ENCODE results near the gene F7.

F7 gene

DNA sequence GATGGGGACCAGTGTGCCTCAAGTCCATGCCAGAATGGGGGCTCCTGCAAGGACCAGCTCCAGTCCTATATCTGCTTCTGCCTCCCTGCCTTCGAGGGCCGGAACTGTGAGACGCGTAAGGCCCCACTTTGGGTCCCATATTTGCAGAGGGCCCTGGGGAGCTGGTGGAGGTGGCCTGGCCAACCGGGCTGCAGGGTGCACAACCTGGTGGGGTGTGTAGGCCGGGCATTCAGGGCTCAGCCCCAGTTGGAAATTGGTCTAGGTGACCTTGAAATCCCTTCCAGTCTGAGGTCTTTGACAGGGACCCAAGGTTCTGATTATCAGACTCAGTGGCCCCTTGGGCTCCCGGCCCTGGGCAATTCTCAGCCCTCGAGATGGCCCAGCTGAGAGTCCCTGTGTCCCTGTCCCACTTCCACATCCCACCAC is 8.3 kb downstream of the F7 start:
- H3K36me3 ChIP-seq (replicated peaks), result no peaks in the 10 kb centered on the region
- DNase-seq, result no peak
- TF ChIP-seq, protein P1, sequence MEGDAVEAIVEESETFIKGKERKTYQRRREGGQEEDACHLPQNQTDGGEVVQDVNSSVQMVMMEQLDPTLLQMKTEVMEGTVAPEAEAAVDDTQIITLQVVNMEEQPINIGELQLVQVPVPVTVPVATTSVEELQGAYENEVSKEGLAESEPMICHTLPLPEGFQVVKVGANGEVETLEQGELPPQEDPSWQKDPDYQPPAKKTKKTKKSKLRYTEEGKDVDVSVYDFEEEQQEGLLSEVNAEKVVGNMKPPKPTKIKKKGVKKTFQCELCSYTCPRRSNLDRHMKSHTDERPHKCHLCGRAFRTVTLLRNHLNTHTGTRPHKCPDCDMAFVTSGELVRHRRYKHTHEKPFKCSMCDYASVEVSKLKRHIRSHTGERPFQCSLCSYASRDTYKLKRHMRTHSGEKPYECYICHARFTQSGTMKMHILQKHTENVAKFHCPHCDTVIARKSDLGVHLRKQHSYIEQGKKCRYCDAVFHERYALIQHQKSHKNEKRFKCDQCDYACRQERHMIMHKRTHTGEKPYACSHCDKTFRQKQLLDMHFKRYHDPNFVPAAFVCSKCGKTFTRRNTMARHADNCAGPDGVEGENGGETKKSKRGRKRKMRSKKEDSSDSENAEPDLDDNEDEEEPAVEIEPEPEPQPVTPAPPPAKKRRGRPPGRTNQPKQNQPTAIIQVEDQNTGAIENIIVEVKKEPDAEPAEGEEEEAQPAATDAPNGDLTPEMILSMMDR (IDR thresholded peaks at IDR 0.05; ENCODE audit: low read depth, low read length, missing control alignments), result no peak
- in situ Hi-C loops (cut with HindIII; ENCODE audit: low pct_ligation_motif_present, low sequenced_read_pairs), result no loop called here
- H3K27me3 ChIP-seq (replicated peaks), result peaks cover 20% of the 10 kb centered on the region
- H3K4me3 ChIP-seq (ENCODE audit: low read depth, low read length), result no peak overlapping the region
- H3K27ac ChIP-seq, result no peak overlapping the region

DNA sequence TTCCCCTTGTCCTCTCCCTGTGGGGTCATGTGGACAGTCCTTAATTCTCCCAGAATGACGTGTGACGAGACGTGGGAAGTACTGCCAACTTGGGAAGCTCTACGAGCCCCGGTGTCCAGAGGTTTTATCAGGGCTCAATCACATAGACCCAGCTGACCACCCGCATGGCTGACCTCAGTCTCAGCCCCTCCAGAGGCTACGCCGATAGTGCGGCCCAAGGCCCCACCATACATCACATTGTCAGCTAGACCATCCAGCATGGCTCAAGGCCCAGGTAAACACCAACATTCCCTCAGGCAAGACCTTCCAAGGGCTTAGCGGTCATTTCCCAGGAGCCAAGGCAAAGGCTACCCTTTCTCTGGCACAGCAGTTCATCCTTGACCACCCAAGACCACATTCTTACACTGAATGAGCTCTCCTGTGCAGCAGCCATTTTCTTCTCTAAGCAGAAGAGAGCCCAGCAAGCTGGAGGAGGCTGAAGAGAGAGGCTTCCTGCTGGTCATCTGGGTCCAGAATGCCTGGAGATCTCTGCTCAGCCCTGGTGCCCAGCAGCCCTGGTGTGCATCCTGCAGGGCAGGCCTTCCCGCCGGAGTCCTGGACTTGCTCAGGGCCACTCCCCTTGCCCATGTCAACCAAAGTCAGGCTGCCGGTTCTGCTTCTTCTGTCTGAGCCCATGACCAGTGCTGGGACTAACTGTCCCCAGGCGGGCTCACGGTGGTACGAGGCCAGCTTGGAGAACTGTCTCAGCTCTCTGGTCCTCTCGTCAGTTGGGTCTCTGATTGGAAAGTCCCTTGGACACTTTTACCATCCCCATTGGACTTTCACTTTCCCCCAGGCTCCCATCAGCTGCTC is 9.1 kb downstream of the F7 start:
- H3K27me3 ChIP-seq (replicated peaks), result peaks cover 13% of the 10 kb centered on the region

DNA sequence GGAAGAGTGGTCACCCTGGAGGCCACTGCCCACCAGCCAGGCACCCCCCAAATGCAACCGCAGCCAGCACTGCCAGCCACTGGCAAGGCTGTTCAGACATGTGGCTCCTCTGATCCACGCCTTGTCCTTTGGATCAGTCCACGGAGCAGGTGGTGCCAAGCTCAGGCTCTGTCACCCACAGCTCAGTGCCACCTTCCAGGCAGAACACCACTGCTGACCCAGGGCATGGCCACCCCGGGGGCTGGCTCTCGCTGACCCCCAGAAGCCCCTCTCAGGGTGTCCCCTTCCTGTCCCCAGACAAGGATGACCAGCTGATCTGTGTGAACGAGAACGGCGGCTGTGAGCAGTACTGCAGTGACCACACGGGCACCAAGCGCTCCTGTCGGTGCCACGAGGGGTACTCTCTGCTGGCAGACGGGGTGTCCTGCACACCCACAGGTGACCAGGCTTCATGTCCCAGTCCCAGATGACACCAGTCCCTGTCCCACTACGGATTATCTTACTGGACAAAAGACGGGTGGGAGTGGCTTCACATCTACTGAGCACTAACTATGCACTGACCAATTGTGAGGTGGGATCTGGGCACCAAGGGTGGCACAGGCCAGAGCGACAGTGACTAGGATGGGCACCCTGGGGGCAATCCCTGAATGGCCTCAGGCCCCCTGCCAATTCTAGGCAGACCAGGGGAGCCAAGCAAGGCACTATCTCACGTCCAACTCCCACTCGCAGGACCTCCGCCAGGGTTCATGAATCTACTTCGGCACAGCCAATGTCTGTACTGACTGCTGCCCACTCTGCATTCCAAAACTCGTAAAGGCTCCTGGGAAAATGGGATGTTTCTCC is 10.0 kb downstream of the F7 start:
- Histone ChIP-seq H3K27me3 (replicated peaks) (peaks cover 5% of the 10 kb centered on the region), H3K4me3 (ENCODE audit: low read depth, low read length) (no peak overlapping the region), H3K36me3 (replicated peaks) (no peaks in the 10 kb centered on the region), H3K27ac (no peak overlapping the region)
- DNase-seq, result no peak
- TF ChIP-seq, protein P1 (IDR thresholded peaks at IDR 0.05; ENCODE audit: low read depth, low read length, missing control alignments), result no peak
- in situ Hi-C loops (cut with HindIII; ENCODE audit: low pct_ligation_motif_present, low sequenced_read_pairs), result no loop called here

More for the DNA sequence above, 9.1 kb downstream of the F7 start:
- DNase-seq, result no peak
- TF ChIP-seq, protein P1 (IDR thresholded peaks at IDR 0.05; ENCODE audit: low read depth, low read length, missing control alignments), result no peak
- no peak overlapping the region for H3K27ac ChIP-seq
- H3K4me3 ChIP-seq (ENCODE audit: low read depth, low read length), result no peak overlapping the region
- no peaks in the 10 kb centered on the region for H3K36me3 ChIP-seq (replicated peaks)
- in situ Hi-C loops (cut with HindIII; ENCODE audit: low pct_ligation_motif_present, low sequenced_read_pairs), result no loop called here

DNA sequence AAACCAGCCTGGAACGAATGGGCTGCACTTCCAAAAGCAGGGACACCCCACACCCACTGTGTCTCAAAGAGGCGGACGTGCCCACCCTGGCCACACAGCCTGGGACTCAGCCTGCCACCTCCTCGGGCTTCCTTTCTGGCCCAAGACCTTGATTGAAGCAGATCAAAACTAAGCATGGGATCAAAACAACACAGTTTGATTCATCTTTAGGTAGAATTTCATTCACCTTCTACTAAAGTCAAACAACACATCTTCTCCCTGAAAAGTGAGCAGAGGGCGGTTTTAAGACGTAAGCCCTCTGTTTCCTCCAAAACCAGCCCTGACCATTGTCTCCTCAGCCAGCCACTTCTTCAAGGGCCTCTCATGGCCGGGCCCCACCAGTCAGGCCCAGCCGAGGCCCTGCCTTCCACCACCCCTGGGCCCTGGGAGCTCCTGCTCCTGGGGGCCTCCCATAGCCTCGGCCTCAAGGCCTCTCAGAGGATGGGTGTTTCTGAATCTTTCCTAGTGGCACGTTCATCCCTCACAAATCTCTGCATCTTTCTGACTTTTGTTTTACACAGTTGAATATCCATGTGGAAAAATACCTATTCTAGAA is 10.7 kb downstream of the F7 start:
- H3K27ac ChIP-seq, result no peak overlapping the region
- TF ChIP-seq, protein P1 (IDR thresholded peaks at IDR 0.05; ENCODE audit: low read depth, low read length, missing control alignments), result no peak

DNA sequence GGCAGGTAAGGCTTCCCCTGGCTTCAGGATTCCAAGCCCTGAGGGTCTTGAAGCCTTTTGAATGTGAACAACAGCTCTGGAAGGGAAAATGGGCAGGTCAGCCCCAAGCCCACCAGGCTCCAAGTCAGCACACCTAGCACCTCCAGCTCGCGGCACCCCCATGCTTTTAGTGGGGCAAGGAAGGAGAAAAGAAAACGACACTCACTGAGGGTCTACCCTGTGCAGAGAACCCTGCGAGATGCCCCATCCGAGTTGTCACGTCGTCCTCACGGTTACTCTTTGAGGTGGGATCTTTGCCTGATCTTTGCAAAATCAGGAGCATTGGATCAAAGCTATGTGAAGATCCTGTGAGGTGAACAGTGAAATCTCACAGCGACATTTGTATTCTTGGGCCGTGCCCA is 11.3 kb downstream of the F7 start:
- in situ Hi-C loops (cut with HindIII; ENCODE audit: low pct_ligation_motif_present, low sequenced_read_pairs), result no loop called here
- no peak for DNase-seq
- H3K27me3 ChIP-seq (replicated peaks), result no peaks in the 10 kb centered on the region

More for the DNA sequence above, 10.7 kb downstream of the F7 start:
- in situ Hi-C loops (cut with HindIII; ENCODE audit: low pct_ligation_motif_present, low sequenced_read_pairs), result no loop called here
- H3K36me3 ChIP-seq (replicated peaks), result no peaks in the 10 kb centered on the region
- H3K4me3 ChIP-seq (ENCODE audit: low read depth, low read length), result no peak overlapping the region
- DNase-seq, result no peak
- H3K27me3 ChIP-seq (replicated peaks), result no peaks in the 10 kb centered on the region

More for the DNA sequence above, 11.3 kb downstream of the F7 start:
- Histone ChIP-seq H3K4me3 (ENCODE audit: low read depth, low read length) (no peak overlapping the region), H3K36me3 (replicated peaks) (no peaks in the 10 kb centered on the region), H3K27ac (no peak overlapping the region)
- TF ChIP-seq, protein P1 (IDR thresholded peaks at IDR 0.05; ENCODE audit: low read depth, low read length, missing control alignments), result no peak

Data from brain microvascular endothelial cell (primary cell).